Neural progenitor cell (in vitro differentiated cells): ENCODE measurements around the gene SARDH. TPM values are rescaled to one million over a fixed set of nuclear protein-coding genes. Genes with fewer than 3 reads are reported as not detected.

Experiments
- DNase-seq: peaks from one replicate; pipeline ENCODE4 v3.0.0-alpha.2; 2016; ENCODE audit warnings: low spot score
- H2AFZ ChIP-seq: fragments of 200-600 bp; sonication (generic); replicated peaks from 2 replicates; pipeline ENCODE4 v1.6.1; 2016; ENCODE audit warnings: antibody characterized with exemption
- H3F3A ChIP-seq: fragments of 200-600 bp; sonication (generic); 2 replicates; pipeline ENCODE4 v1.6.1; 2016; ENCODE audit warnings: antibody characterized with exemption, low read depth
- H3K27ac ChIP-seq: fragments of 200-600 bp; sonication (generic); 2 replicates; pipeline ENCODE4 v1.5.1; 2016; ENCODE audit warnings: mild to moderate bottlenecking
- H3K27me3 ChIP-seq: fragments of 200-600 bp; sonication (generic); 2 replicates; pipeline ENCODE4 v1.6.1; 2016; ENCODE audit warnings: mild to moderate bottlenecking, moderate library complexity
- H3K36me3 ChIP-seq: fragments of 200-600 bp; sonication (generic); 2 replicates; pipeline ENCODE4 v1.5.1; 2016
- H3K4me1 ChIP-seq: fragments of 200-600 bp; sonication (generic); 2 replicates; pipeline ENCODE4 v1.6.1; 2016; ENCODE audit warnings: mixed run types
- H3K4me2 ChIP-seq: fragments of 200-600 bp; sonication (generic); 2 replicates; pipeline ENCODE4 v1.6.1; 2016
- H3K4me3 ChIP-seq: fragments of 200-600 bp; sonication (generic); 2 replicates; pipeline ENCODE4 v1.5.1; 2016
- H3K79me2 ChIP-seq: fragments of 200-600 bp; sonication (generic); 2 replicates; pipeline ENCODE4 v1.6.1; 2016; ENCODE audit warnings: low read depth
- H3K9ac ChIP-seq: fragments of 200-600 bp; sonication (generic); 2 replicates; pipeline ENCODE4 v1.6.1; 2016
- H3K9me3 ChIP-seq: fragments of 200-600 bp; sonication (generic); 2 replicates; pipeline ENCODE4 v1.5.1; 2016; ENCODE audit warnings: low read depth
- H4K20me1 ChIP-seq: fragments of 200-600 bp; sonication (generic); 2 replicates; pipeline ENCODE4 v1.6.1; 2016; ENCODE audit warnings: low read depth
- H3K27ac Mint-ChIP-seq: 3 replicates; pipeline ENCODE4 v1.8.0; 2021; ENCODE audit warnings: mixed read lengths
- H3K27me3 Mint-ChIP-seq: 2 replicates; pipeline ENCODE4 v1.8.0; 2022; ENCODE audit warnings: low read depth, mild to moderate bottlenecking, inconsistent platforms, moderate library complexity, mixed read lengths; ENCODE audit not compliant: insufficient read depth
- H3K36me3 Mint-ChIP-seq: 3 replicates; pipeline ENCODE4 v1.8.0; 2021; ENCODE audit warnings: mixed read lengths
- H3K4me1 Mint-ChIP-seq: 3 replicates; pipeline ENCODE4 v1.8.0; 2021; ENCODE audit warnings: mixed read lengths
- H3K4me3 Mint-ChIP-seq: 3 replicates; pipeline ENCODE4 v1.8.0; 2021; ENCODE audit warnings: mild to moderate bottlenecking, moderate library complexity, mixed read lengths
- H3K9me3 Mint-ChIP-seq: 3 replicates; pipeline ENCODE4 v1.8.0; 2020; ENCODE audit warnings: mixed read lengths
- EZH2 ChIP-seq: fragments of 200-600 bp; sonication (generic); IDR thresholded peaks from 2 replicates; pipeline ENCODE4 v1.6.1; 2017; ENCODE audit warnings: antibody characterized with exemption, mild to moderate bottlenecking, moderate library complexity
- EZH2phosphoT487 ChIP-seq: fragments of 200-600 bp; sonication (generic); IDR thresholded peaks from 2 replicates; pipeline ENCODE4 v1.6.1; 2017; ENCODE audit warnings: antibody characterized with exemption
- total RNA-seq: library from RNA; depleted of rRNA; stranded (reverse); fragments of >200 nt; gene quantifications from 2 replicates; pipeline ENCODE4 v1.2.3, GENCODE V29; 2015; ENCODE audit warnings: low replicate concordance
- TF ChIP-seq, protein P1 (sequence below): fragments of 200-600 bp; sonication (generic); IDR thresholded peaks from 2 replicates; pipeline ENCODE4 v1.5.1; 2017; ENCODE audit warnings: antibody characterized with exemption, mild to moderate bottlenecking

SARDH gene
- total RNA-seq, 1 donor from 2014 or later: 3.9 TPM

DNA sequence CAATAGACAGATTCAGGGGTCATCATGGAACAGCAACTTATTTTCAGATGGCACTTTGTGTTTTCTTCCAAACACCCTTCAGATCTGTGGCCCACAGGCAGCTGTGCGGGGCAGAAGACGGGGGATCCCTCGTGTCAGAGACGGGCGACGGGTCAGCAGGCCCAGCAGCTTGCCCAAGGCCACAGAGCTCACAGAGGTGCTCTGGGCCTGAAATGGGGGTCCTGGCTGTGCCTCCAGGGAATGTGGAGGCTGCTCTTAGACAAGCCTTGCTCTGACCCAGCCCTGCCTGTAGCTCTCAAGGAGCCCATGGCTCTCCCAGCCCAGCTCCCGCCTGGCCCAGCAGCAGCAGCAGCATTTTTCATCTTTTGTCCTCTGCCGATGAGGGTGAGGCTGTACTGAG, 40.9 kb upstream of the SARDH start:
- H2AFZ ChIP-seq: no peak overlapping the region
- no peaks in the 10 kb centered on the region for H3K9me3 ChIP-seq
- no peak overlapping the region for H3K9ac ChIP-seq
- H3K4me1 ChIP-seq: no peaks in the 10 kb centered on the region
- Mint-ChIP-seq H3K36me3 (peaks cover 2% of the 10 kb centered on the region), H3K4me3 (no peak overlapping the region), H3K4me1 (no peaks in the 10 kb centered on the region), H3K27ac (peak overlapping the region; percentile 29), H3K9me3 (no peaks in the 10 kb centered on the region), H3K27me3 (peaks cover 3% of the 10 kb centered on the region)
- H3K27me3 ChIP-seq: no peaks in the 10 kb centered on the region
- no peaks in the 10 kb centered on the region for H3K36me3 ChIP-seq
- no peak for DNase-seq
- H3F3A ChIP-seq: no peaks in the 10 kb centered on the region
- H4K20me1 ChIP-seq: peaks cover 7% of the 10 kb centered on the region
- H3K4me3 ChIP-seq: no peak overlapping the region
- no peaks in the 10 kb centered on the region for H3K79me2 ChIP-seq
- H3K4me2 ChIP-seq: no peak overlapping the region
- no peak overlapping the region for H3K27ac ChIP-seq
- TF ChIP-seq EZH2phosphoT487 (no peak), EZH2 (no peak)
- TF ChIP-seq, protein P1, sequence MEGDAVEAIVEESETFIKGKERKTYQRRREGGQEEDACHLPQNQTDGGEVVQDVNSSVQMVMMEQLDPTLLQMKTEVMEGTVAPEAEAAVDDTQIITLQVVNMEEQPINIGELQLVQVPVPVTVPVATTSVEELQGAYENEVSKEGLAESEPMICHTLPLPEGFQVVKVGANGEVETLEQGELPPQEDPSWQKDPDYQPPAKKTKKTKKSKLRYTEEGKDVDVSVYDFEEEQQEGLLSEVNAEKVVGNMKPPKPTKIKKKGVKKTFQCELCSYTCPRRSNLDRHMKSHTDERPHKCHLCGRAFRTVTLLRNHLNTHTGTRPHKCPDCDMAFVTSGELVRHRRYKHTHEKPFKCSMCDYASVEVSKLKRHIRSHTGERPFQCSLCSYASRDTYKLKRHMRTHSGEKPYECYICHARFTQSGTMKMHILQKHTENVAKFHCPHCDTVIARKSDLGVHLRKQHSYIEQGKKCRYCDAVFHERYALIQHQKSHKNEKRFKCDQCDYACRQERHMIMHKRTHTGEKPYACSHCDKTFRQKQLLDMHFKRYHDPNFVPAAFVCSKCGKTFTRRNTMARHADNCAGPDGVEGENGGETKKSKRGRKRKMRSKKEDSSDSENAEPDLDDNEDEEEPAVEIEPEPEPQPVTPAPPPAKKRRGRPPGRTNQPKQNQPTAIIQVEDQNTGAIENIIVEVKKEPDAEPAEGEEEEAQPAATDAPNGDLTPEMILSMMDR: no peak

DNA sequence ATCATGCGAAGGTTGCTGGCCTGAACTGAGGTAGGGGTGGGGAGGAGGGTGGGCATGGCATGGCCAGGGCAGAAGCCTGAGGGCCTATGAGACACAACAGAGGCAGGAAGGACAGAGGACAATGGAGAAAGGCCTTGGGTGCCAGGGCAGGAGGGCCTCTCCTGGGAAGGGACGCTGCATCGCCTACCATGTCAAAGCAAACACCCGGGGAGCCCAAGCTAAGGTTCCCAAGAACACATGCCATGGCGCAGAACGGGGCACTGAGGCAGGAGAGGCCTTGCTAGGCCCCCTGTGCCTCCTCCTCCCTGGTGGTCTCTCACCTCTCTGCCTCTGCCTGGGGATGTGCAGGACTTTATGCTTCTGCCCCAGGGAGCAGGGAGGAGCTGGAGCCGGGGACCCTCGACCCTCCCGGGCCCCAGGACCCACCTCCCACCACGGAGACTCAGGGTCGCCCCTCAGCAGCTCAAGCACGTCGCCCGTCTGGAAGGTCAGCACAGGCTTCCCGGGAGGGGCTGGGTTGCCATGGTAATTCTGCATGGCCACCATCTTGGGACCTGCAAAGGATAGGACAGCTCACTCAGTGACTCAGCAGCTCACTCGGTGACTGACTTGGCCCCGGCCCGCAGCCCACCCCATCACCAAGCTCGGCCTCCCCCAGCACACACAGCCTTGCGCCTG, 40.3 kb upstream of the SARDH start:
- H3F3A ChIP-seq: no peaks in the 10 kb centered on the region
- no peak overlapping the region for H3K9ac ChIP-seq
- no peaks in the 10 kb centered on the region for H3K9me3 ChIP-seq
- Mint-ChIP-seq H3K9me3 (no peaks in the 10 kb centered on the region), H3K27me3 (peaks cover 3% of the 10 kb centered on the region), H3K36me3 (peaks cover 2% of the 10 kb centered on the region), H3K27ac (no peak overlapping the region), H3K4me3 (no peak overlapping the region), H3K4me1 (no peaks in the 10 kb centered on the region)
- no peaks in the 10 kb centered on the region for H3K36me3 ChIP-seq
- no peak overlapping the region for H3K4me3 ChIP-seq
- no peak for DNase-seq
- no peaks in the 10 kb centered on the region for H3K4me1 ChIP-seq
- no peak overlapping the region for H2AFZ ChIP-seq
- H3K27me3 ChIP-seq: no peaks in the 10 kb centered on the region
- H3K4me2 ChIP-seq: no peak overlapping the region
- no peaks in the 10 kb centered on the region for H3K79me2 ChIP-seq
- TF ChIP-seq EZH2: no peak
- no peak for TF ChIP-seq EZH2phosphoT487
- peaks cover 7% of the 10 kb centered on the region for H4K20me1 ChIP-seq
- H3K27ac ChIP-seq: no peak overlapping the region

DNA sequence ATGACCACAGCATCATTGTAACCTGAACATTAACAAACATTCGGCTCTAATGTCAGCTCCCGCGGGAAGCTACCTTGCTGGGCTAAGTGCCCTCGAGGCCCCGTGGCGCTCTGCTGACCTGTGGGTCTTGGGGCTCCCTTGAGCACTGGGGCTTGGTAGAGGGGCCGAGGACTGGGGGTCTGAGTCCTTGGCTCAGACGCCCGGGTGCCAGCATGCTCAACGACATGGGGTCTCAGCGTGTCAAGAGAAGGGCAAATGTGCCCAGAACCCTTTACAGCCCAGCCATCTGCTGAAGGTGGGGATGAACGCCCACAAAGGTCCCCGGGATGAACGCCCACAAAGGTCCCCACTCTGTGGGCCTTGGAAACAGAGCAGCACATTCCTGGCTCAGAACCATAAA, 39.7 kb upstream of the SARDH start:
- H3K79me2 ChIP-seq: no peaks in the 10 kb centered on the region
- no peaks in the 10 kb centered on the region for H3K4me1 ChIP-seq
- H3K27ac ChIP-seq: no peak overlapping the region
- H3K36me3 ChIP-seq: no peaks in the 10 kb centered on the region
- no peak overlapping the region for H3K27ac Mint-ChIP-seq
- no peak for TF ChIP-seq EZH2phosphoT487
- TF ChIP-seq, protein P1: no peak
- TF ChIP-seq EZH2: no peak
- no peaks in the 10 kb centered on the region for H3F3A ChIP-seq
- no peak overlapping the region for H3K4me3 Mint-ChIP-seq
- no peak for DNase-seq
- no peak overlapping the region for H3K4me3 ChIP-seq
- H2AFZ ChIP-seq: no peak overlapping the region
- H3K27me3 Mint-ChIP-seq: peaks cover 3% of the 10 kb centered on the region
- H3K4me2 ChIP-seq: no peak overlapping the region
- no peaks in the 10 kb centered on the region for H3K4me1 Mint-ChIP-seq
- no peak overlapping the region for H3K9ac ChIP-seq
- no peaks in the 10 kb centered on the region for H3K9me3 Mint-ChIP-seq
- peaks cover 7% of the 10 kb centered on the region for H4K20me1 ChIP-seq
- H3K36me3 Mint-ChIP-seq: peaks cover 3% of the 10 kb centered on the region
- no peaks in the 10 kb centered on the region for H3K9me3 ChIP-seq
- no peaks in the 10 kb centered on the region for H3K27me3 ChIP-seq

DNA sequence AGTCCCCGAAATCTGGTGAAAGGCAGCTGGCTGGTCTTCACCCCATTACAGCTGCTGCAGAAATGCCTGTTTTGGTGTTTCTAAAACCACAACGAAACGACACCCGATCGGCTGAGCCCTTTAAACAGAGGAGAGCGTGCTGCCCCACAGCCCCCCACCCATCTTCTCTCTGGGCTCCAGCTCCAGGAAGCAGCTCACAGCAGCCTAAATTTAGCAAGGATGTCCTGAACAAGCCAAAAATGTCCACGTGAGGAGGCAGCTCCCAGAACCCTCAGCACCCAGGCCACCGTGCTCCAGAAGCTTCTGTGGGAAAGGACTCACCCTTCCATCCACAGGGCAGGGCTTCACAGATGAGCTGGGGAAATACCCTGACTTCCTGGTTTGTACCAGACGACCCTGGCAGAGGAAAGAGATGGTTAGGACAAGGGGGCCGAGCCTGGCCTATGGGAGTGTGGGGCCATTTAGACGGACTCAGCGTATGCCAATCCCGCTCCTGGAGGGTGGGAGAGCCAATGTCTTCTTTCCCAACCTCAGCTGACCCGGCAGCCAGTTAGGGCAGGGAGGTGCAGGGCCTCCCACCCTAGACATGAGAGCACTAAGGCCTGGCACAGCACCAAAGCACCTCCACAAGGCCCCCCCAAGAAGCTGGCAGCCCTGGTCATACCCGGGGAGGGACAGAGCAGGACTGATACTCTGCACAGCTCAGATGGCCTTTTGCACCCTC, 39.1 kb upstream of the SARDH start:
- H3K9me3 Mint-ChIP-seq: no peaks in the 10 kb centered on the region

More for the DNA sequence above, 39.1 kb upstream of the SARDH start:
- H3K4me2 ChIP-seq: no peak overlapping the region
- H3K9me3 ChIP-seq: no peaks in the 10 kb centered on the region
- no peak overlapping the region for H2AFZ ChIP-seq
- H3K4me1 Mint-ChIP-seq: no peaks in the 10 kb centered on the region
- no peaks in the 10 kb centered on the region for H3K27me3 ChIP-seq
- no peak for DNase-seq
- no peak overlapping the region for H3K27ac Mint-ChIP-seq
- no peaks in the 10 kb centered on the region for H3K79me2 ChIP-seq
- H3F3A ChIP-seq: no peaks in the 10 kb centered on the region
- no peaks in the 10 kb centered on the region for H3K4me1 ChIP-seq
- no peak overlapping the region for H3K4me3 Mint-ChIP-seq
- TF ChIP-seq EZH2phosphoT487 (no peak), EZH2 (no peak)
- TF ChIP-seq, protein P1: no peak
- peaks cover 7% of the 10 kb centered on the region for H3K36me3 Mint-ChIP-seq
- H3K27me3 Mint-ChIP-seq: peaks cover 3% of the 10 kb centered on the region
- H4K20me1 ChIP-seq: peaks cover under 1% of the 10 kb centered on the region
- no peak overlapping the region for H3K4me3 ChIP-seq
- H3K36me3 ChIP-seq: no peaks in the 10 kb centered on the region
- no peak overlapping the region for H3K27ac ChIP-seq
- H3K9ac ChIP-seq: no peak overlapping the region
